ENCODE data around the gene LPP. TPM values are rescaled to one million over a fixed set of nuclear protein-coding genes. Genes with fewer than 3 reads are reported as not detected.

Gene LPP
- total RNA-seq, 1 donor = 77.4 TPM

- no peak overlapping the region for H3K4me3 ChIP-seq (ENCODE audit: insufficient read depth, low read length)
- peaks cover 97% of the 10 kb centered on the region for H3K79me2 ChIP-seq (ENCODE audit: insufficient read depth, low read length)
- H2AFZ ChIP-seq (ENCODE audit: low read length) = no peak overlapping the region
- no peaks in the 10 kb centered on the region for H3K9me3 ChIP-seq (ENCODE audit: low read depth, low read length)
- TF ChIP-seq CTCF (IDR thresholded peaks at IDR 0.05; ENCODE audit: extremely low read depth, low read depth, low read length) = no peak
- no peaks in the 10 kb centered on the region for H3K36me3 ChIP-seq (ENCODE audit: insufficient read depth, low read length)
- no peak overlapping the region for H3K27ac ChIP-seq (ENCODE audit: low read depth, low read length)
- H3K4me1 ChIP-seq (ENCODE audit: insufficient read depth, low read length) = peaks cover 16% of the 10 kb centered on the region
- no peaks in the 10 kb centered on the region for H3K27me3 ChIP-seq (ENCODE audit: insufficient read depth, low read length)
- DNase-seq (ENCODE audit: insufficient read length, low spot score, missing footprints) = no peak
- H3K4me2 ChIP-seq (ENCODE audit: insufficient read depth, low read length) = no peak overlapping the region
- H4K20me1 ChIP-seq (ENCODE audit: insufficient read depth, low read length) = peaks cover 52% of the 10 kb centered on the region
Observed at GRCh38 chr3:188166441-188166840, 12.5 kb downstream of the LPP start.

DNA sequence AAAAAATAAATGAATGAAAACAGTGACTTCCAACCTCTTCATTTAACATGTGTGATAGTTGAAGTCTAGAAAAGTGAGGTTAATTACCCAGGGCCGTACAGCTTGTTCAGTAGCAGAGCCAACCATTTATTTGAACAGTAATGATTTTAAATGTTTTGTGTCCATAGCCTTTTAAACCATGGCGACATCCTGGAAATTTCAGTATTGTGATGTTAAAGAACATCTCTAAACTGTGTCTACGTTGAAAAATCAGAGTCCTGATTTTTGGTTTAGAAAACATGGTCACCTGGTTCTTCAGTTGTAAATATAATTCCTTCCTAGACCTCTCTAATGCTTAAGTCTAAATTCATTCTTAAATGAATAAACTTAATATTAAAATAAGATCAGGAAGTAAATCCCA, 14.2 kb downstream of the LPP start:
- peaks cover 46% of the 10 kb centered on the region for H4K20me1 ChIP-seq (ENCODE audit: insufficient read depth, low read length)
- no peak overlapping the region for H3K27ac ChIP-seq (ENCODE audit: low read depth, low read length)
- DNase-seq (ENCODE audit: insufficient read length, low spot score, missing footprints) = no peak
- no peak overlapping the region for H3K4me3 ChIP-seq (ENCODE audit: insufficient read depth, low read length)
- no peak overlapping the region for H3K4me2 ChIP-seq (ENCODE audit: insufficient read depth, low read length)
- H3K27me3 ChIP-seq (ENCODE audit: insufficient read depth, low read length) = no peaks in the 10 kb centered on the region
- no peak overlapping the region for H2AFZ ChIP-seq (ENCODE audit: low read length)
- no peak for TF ChIP-seq CTCF (IDR thresholded peaks at IDR 0.05; ENCODE audit: extremely low read depth, low read depth, low read length)
- peaks cover 16% of the 10 kb centered on the region for H3K4me1 ChIP-seq (ENCODE audit: insufficient read depth, low read length)
- H3K9me3 ChIP-seq (ENCODE audit: low read depth, low read length) = no peaks in the 10 kb centered on the region
- no peaks in the 10 kb centered on the region for H3K36me3 ChIP-seq (ENCODE audit: insufficient read depth, low read length)
- H3K79me2 ChIP-seq (ENCODE audit: insufficient read depth, low read length) = peaks cover 95% of the 10 kb centered on the region

DNA sequence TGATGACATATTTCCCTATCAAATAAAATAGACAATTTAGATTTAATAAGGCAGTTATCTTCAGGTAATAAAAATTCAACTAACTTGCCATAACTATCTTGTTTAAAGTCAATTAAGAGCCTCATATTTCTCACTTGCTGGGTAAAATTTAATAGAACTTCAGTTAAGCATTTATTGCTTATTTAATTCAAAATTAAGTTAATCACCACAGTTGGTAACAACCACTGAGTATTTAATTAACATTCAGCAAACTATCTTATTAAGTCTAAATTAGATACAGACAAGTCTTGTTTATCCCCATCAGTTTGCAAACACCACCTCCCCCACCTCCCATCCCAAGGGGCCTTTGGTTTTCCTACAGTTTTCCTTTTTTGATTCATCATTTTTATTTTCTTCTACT, 14.7 kb downstream of the LPP start:
- H3K27me3 ChIP-seq (ENCODE audit: insufficient read depth, low read length) = no peaks in the 10 kb centered on the region
- H4K20me1 ChIP-seq (ENCODE audit: insufficient read depth, low read length) = peaks cover 42% of the 10 kb centered on the region
- H2AFZ ChIP-seq (ENCODE audit: low read length) = no peak overlapping the region
- no peak overlapping the region for H3K27ac ChIP-seq (ENCODE audit: low read depth, low read length)
- TF ChIP-seq CTCF (IDR thresholded peaks at IDR 0.05; ENCODE audit: extremely low read depth, low read depth, low read length) = no peak
- peaks cover 94% of the 10 kb centered on the region for H3K79me2 ChIP-seq (ENCODE audit: insufficient read depth, low read length)
- no peak overlapping the region for H3K4me3 ChIP-seq (ENCODE audit: insufficient read depth, low read length)
- peaks cover 16% of the 10 kb centered on the region for H3K4me1 ChIP-seq (ENCODE audit: insufficient read depth, low read length)
- H3K4me2 ChIP-seq (ENCODE audit: insufficient read depth, low read length) = no peak overlapping the region
- DNase-seq (ENCODE audit: insufficient read length, low spot score, missing footprints) = no peak
- no peaks in the 10 kb centered on the region for H3K9me3 ChIP-seq (ENCODE audit: low read depth, low read length)
- H3K36me3 ChIP-seq (ENCODE audit: insufficient read depth, low read length) = no peaks in the 10 kb centered on the region

DNA sequence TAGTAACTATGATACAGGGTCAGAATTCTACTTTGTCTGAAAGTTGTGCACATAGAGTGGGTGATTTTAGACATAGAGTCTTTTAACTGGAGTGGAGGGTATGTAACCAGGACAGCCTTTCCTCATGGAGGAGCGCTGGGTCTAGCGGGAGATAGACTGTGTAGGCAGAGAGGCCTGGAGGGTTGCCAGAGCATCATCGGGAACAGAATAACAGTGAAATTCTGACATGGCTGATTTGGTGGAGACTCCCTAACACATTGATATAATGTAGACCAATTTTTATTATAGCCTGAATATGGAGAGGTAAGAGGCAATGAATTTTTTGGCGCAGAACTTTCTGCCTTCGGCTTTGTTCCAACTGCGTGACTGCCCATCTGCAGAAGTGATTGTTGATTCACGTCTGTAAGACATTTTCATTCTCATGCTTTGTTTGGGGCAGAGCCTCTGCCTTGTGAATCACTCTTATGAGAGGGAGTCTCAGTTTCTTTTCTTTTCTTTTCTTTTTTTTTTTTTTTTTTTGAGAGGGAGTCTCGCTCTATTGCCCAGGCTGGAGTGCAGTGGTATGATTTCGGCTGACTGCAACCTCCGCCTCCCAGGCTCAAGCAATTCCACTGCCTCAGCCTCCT, 16.0 kb downstream of the LPP start:
- Histone ChIP-seq H3K27ac (ENCODE audit: low read depth, low read length) (peak overlapping the region; percentile 31), H2AFZ (ENCODE audit: low read length) (no peak overlapping the region), H3K36me3 (ENCODE audit: insufficient read depth, low read length) (no peaks in the 10 kb centered on the region), H3K4me1 (ENCODE audit: insufficient read depth, low read length) (peaks cover 16% of the 10 kb centered on the region), H4K20me1 (ENCODE audit: insufficient read depth, low read length) (peaks cover 43% of the 10 kb centered on the region), H3K9me3 (ENCODE audit: low read depth, low read length) (no peaks in the 10 kb centered on the region), H3K4me3 (ENCODE audit: insufficient read depth, low read length) (no peak overlapping the region), H3K4me2 (ENCODE audit: insufficient read depth, low read length) (peak overlapping the region; percentile 35), H3K79me2 (ENCODE audit: insufficient read depth, low read length) (peaks cover 94% of the 10 kb centered on the region), H3K27me3 (ENCODE audit: insufficient read depth, low read length) (no peaks in the 10 kb centered on the region)
- DNase-seq (ENCODE audit: insufficient read length, low spot score, missing footprints) = no peak
- no peak for TF ChIP-seq CTCF (IDR thresholded peaks at IDR 0.05; ENCODE audit: extremely low read depth, low read depth, low read length)
